A673 (cell line): ENCODE measurements around the gene LRRC8B. TPM values are rescaled to one million over a fixed set of nuclear protein-coding genes. Genes with fewer than 3 reads are reported as not detected.

Experiments
- BruUV-seq: library from RNA; stranded (reverse); fragments of 400-500 nt; replicated peaks from 2 replicates; lab custom pipeline; 2021; lab: Mats Ljungman, UMichigan
- CTCF ChIA-PET: fragments of 300-600 bp; sonication (Branson Sonifier 250); formaldehyde crosslinking; loops from one replicate; lab custom pipeline; 2022; ENCODE audit warnings: antibody characterized with exemption; lab: Charles Lee
- POLR2A ChIA-PET: fragments of 300-600 bp; sonication (Branson Sonifier 250); formaldehyde crosslinking; loops from one replicate; lab custom pipeline; 2022; ENCODE audit warnings: antibody characterized with exemption; ENCODE audit not compliant: low non-redundant PET; lab: Charles Lee
- DNase-seq: peaks from one replicate; pipeline ENCODE4 v3.0.0-alpha.2; 2015; ENCODE audit warnings: low spot score
- H3K27ac ChIP-seq: fragments of 200-600 bp; sonication (generic); 2 replicates; pipeline ENCODE4 v1.5.1; 2016; ENCODE audit warnings: mixed run types, low read depth, mild to moderate bottlenecking, mixed read lengths, antibody characterized with exemption, low read length; ENCODE audit not compliant: poor library complexity, severe bottlenecking
- H3K27me3 ChIP-seq: fragments of 200-600 bp; sonication (generic); replicated peaks from 2 replicates; pipeline ENCODE4 v1.6.1; 2017; ENCODE audit warnings: mixed run types, low read depth, mild to moderate bottlenecking, mixed read lengths, antibody characterized with exemption, low read length; ENCODE audit not compliant: insufficient read depth, poor library complexity
- H3K36me3 ChIP-seq: fragments of 200-600 bp; sonication (generic); 2 replicates; pipeline ENCODE4 v1.6.1; 2016; ENCODE audit warnings: mixed run types, mild to moderate bottlenecking, mixed read lengths, antibody characterized with exemption, low read length; ENCODE audit not compliant: insufficient read depth, poor library complexity, severe bottlenecking
- H3K4me1 ChIP-seq: fragments of 200-600 bp; sonication (generic); 2 replicates; pipeline ENCODE4 v1.6.1; 2017; ENCODE audit warnings: mixed run types, mild to moderate bottlenecking, mixed read lengths, antibody characterized with exemption, low read length; ENCODE audit not compliant: insufficient read depth, poor library complexity, severe bottlenecking
- H3K4me3 ChIP-seq: fragments of 200-600 bp; sonication (generic); 2 replicates; pipeline ENCODE4 v1.5.1; 2016; ENCODE audit warnings: low read depth, mixed run types, mild to moderate bottlenecking, mixed read lengths, low read length; ENCODE audit not compliant: poor library complexity, severe bottlenecking
- H3K9me3 ChIP-seq: fragments of 200-600 bp; sonication (generic); 2 replicates; pipeline ENCODE4 v1.6.1; 2016; ENCODE audit warnings: mixed run types, low read depth, mild to moderate bottlenecking, mixed read lengths, antibody characterized with exemption, low read length; ENCODE audit not compliant: poor library complexity, severe bottlenecking
- CTCF ChIP-seq: fragments of 300-800, 200-600 bp; sonication (generic); conservative IDR thresholded peaks from 2 replicates; pipeline ENCODE4 v1.5.1; 2017; ENCODE audit warnings: low read depth, mild to moderate bottlenecking, antibody characterized with exemption, low read length, moderate library complexity, mixed read lengths
- EZH2 ChIP-seq: fragments of 200-600 bp; sonication (generic); IDR thresholded peaks from 2 replicates; pipeline ENCODE4 v1.6.1; 2017; ENCODE audit warnings: borderline replicate concordance, low read depth, mild to moderate bottlenecking, mixed read lengths, antibody characterized with exemption, low read length; ENCODE audit not compliant: poor library complexity, severe bottlenecking
- intact Hi-C: fragments of 100-400 bp; cut with micrococcal nuclease; formaldehyde crosslinking; loops from one replicate; pipeline ENCODE4 v1.10.0; 2022; ENCODE audit not compliant: unreplicated experiment
- total RNA-seq: library from RNA; stranded (reverse); gene quantifications from 2 replicates; pipeline ENCODE4 v1.2.3, GENCODE V29; 2021

The LRRC8B gene
- total RNA-seq, 1 experiment from 2014 or later = 18.9 TPM

- TSS peak; percentile 19 for BruUV-seq
- no peak overlapping the region for H3K27ac ChIP-seq
- no peak for TF ChIP-seq EZH2
- ChIA-PET CTCF (interaction anchor here (0.6 kb wide), 1 partner anchor 138 kb away, joined by 3 read pairs; no protein-coding TSS in a partner anchor), POLR2A (no interaction called here)
- peaks cover 4% of the 10 kb centered on the region for H3K36me3 ChIP-seq
- H3K27me3 ChIP-seq = no peaks in the 10 kb centered on the region
- intact Hi-C loops = no loop called here
- no peaks in the 10 kb centered on the region for H3K9me3 ChIP-seq
- no peaks in the 10 kb centered on the region for H3K4me1 ChIP-seq
- H3K4me3 ChIP-seq = no peak overlapping the region
- DNase-seq = no peak
These were observed 59.6 kb downstream of the LRRC8B start for GRCh38 chr1:89584211-89584610.

GRCh38 chr1:89584781-89585180 is 60.2 kb downstream of the LRRC8B start:
- no peaks in the 10 kb centered on the region for H3K27me3 ChIP-seq
- peaks cover 4% of the 10 kb centered on the region for H3K36me3 ChIP-seq
- no peaks in the 10 kb centered on the region for H3K9me3 ChIP-seq
- ChIA-PET POLR2A (no interaction called here), CTCF (interaction anchor here (0.6 kb wide), 1 partner anchor 137 kb away, joined by 3 read pairs; no protein-coding TSS in a partner anchor)
- intact Hi-C loops = no loop called here
- no peaks in the 10 kb centered on the region for H3K4me1 ChIP-seq
- no peak overlapping the region for H3K27ac ChIP-seq
- DNase-seq = no peak
- no peak for TF ChIP-seq EZH2
- no peak for TF ChIP-seq CTCF
- no peak overlapping the region for H3K4me3 ChIP-seq
- no TSS peak for BruUV-seq

GRCh38 chr1:89587729-89588161 is 63.1 kb downstream of the LRRC8B start:
- Histone ChIP-seq H3K27ac (no peak overlapping the region), H3K9me3 (no peaks in the 10 kb centered on the region), H3K27me3 (no peaks in the 10 kb centered on the region), H3K36me3 (peaks cover 4% of the 10 kb centered on the region), H3K4me1 (peaks cover 10% of the 10 kb centered on the region), H3K4me3 (no peak overlapping the region)
- BruUV-seq = no TSS peak
- ChIA-PET POLR2A (no interaction called here), CTCF (no interaction called here)
- no peak for TF ChIP-seq EZH2
- no peak for TF ChIP-seq CTCF
- DNase-seq = no peak
- intact Hi-C loops = no loop called here

GRCh38 chr1:89588480-89588879 is 63.9 kb downstream of the LRRC8B start:
- no peak overlapping the region for H3K4me3 ChIP-seq
- H3K4me1 ChIP-seq = peaks cover 10% of the 10 kb centered on the region
- no peaks in the 10 kb centered on the region for H3K9me3 ChIP-seq
- DNase-seq = no peak
- no peak overlapping the region for H3K27ac ChIP-seq
- peaks cover 4% of the 10 kb centered on the region for H3K36me3 ChIP-seq
- H3K27me3 ChIP-seq = no peaks in the 10 kb centered on the region
- no peak for TF ChIP-seq EZH2
- no peak for TF ChIP-seq CTCF
- no TSS peak for BruUV-seq
- POLR2A ChIA-PET = no interaction called here
- intact Hi-C loops = no loop called here
- CTCF ChIA-PET = no interaction called here
